ENCODE measurements around the gene GUCY1B1. TPM values are rescaled to one million over a fixed set of nuclear protein-coding genes. Genes with fewer than 3 reads are reported as not detected.

GUCY1B1 gene
- polyA plus RNA-seq, 1 donor: 13.5 TPM

DNA sequence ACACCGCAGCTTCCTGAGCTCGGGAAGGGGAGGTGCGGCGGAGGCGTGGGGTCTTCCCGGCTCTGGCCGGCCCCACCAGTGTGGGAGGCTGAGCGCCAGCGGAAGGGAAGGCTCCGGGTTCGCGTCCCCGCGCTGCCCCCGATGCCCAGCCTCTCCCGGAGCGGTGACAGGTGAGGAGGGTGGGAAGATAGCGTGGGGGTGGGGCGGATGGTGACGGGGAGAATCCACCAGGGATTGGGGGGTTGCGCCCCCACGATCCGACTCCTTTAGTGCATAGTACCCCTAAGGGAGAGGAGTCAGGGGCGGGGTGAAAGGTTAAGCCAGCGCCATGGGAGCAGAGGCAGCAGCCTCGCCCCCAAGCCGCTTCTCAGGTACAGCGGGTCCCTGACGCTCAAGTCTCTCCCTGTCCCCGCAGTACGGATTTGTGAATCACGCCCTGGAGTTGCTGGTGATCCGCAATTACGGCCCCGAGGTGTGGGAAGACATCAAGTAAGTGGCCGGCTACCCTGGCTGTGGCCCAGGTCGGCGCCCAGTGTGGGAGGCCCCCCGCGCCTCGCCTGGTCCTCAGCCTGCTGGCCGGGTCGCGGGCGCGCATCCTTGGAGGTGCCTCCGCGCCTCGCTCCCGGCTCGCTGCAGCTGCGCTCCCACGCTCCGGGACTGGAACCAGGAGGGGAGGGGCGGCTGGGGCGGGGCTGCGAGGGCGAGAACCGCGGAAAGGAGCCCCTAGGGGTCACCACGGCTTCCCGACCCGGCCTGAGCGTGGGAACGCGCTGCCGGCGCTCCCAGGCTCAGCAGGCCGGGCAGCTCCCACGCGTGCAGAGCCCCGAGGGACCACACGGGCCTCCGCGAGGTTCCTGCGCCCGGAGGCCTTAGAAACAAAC, 791 bp downstream of the GUCY1B1 start:
- Histone ChIP-seq H3K27me3 (ENCODE audit: control insufficient read depth, insufficient read depth, low read length) (peaks cover 25% of the 10 kb centered on the region), H3K36me3 (ENCODE audit: control insufficient read depth, insufficient read depth, low read length) (no peaks in the 10 kb centered on the region), H3K4me3 (ENCODE audit: low read length) (peak overlapping the region; percentile 63), H3K9me3 (ENCODE audit: control insufficient read depth, low read depth, low read length) (no peaks in the 10 kb centered on the region), H3K4me1 (ENCODE audit: control insufficient read depth, insufficient read depth, low read length) (peaks cover 5% of the 10 kb centered on the region), H3K27ac (ENCODE audit: low read length) (peak overlapping the region; percentile 63)
- DNase-seq: peak; percentile 7 to 45
- WGBS (ENCODE audit: insufficient coverage, low lambda C conversion rate): no CpG with 5 or more reads among the region's 77 CpGs

DNA sequence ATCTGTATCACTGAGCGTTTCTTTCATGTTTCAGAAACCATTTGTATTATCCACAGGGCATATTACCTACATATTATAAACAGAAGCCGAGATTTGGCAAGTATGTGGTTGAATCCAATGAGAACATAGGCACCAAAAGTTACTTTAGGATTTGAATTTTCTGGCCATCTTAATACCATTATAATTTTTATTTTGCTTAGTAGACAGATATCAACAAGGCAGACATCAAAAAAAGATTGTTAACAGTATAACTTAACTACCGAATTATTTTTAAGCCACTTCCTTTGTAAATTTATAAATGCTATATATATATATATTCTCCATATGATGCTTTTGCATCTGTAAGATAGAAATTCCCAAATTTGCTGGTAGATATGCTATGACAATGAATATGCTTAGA, 2.2 kb downstream of the GUCY1B1 start:
- Histone ChIP-seq H3K27ac (ENCODE audit: low read length) (no peak overlapping the region), H3K4me3 (ENCODE audit: low read length) (no peak overlapping the region), H3K36me3 (ENCODE audit: control insufficient read depth, insufficient read depth, low read length) (no peaks in the 10 kb centered on the region), H3K9me3 (ENCODE audit: control insufficient read depth, low read depth, low read length) (no peaks in the 10 kb centered on the region), H3K27me3 (ENCODE audit: control insufficient read depth, insufficient read depth, low read length) (peaks cover 26% of the 10 kb centered on the region), H3K4me1 (ENCODE audit: control insufficient read depth, insufficient read depth, low read length) (peaks cover 5% of the 10 kb centered on the region)
- no peak for DNase-seq
- WGBS (ENCODE audit: insufficient coverage, low lambda C conversion rate): 69% methylated on average over 2 of the region's 3 CpGs

DNA sequence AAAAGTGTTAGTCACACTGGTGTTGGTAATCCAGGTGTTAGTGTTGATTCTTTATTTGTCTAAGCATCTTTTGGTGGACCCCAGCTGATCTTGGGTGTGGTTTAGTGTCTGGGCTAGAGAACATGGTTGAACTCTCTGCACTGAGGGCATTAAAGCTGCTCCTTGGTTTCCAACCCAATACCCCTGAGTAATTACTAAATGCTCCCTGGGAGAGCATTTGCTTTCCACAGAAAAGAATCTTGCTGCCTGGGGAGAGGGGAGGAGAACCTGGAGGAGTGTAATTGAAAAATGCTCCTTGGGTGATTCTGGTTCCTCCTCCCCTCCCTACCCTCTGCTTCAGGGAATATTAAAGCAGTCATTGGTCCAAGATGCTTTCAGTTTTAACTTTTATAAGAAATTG, 3.1 kb downstream of the GUCY1B1 start:
- no peak for DNase-seq
- no peaks in the 10 kb centered on the region for H3K9me3 ChIP-seq (ENCODE audit: control insufficient read depth, low read depth, low read length)

DNA sequence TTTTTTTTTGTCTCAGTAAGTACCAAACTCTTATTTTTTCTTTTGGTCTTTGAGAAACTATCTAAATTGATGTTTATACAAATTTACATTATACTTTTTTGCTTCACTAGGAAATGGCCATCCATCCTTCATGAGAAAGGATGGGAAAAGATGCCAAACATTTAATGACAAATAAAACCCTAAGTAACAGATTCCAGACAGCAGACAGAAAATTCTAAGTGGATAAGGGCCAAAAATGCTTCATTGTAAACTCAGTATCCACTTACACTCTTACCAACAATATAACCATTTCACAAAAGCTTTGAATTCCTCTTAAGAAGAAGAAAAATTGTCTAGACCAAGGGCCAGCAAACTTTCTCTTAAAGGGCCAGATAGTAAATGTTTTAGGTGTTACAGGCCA, 3.5 kb downstream of the GUCY1B1 start:
- Histone ChIP-seq H3K4me3 (ENCODE audit: low read length) (no peak overlapping the region), H3K36me3 (ENCODE audit: control insufficient read depth, insufficient read depth, low read length) (no peaks in the 10 kb centered on the region), H3K9me3 (ENCODE audit: control insufficient read depth, low read depth, low read length) (no peaks in the 10 kb centered on the region), H3K27ac (ENCODE audit: low read length) (no peak overlapping the region), H3K4me1 (ENCODE audit: control insufficient read depth, insufficient read depth, low read length) (peaks cover 5% of the 10 kb centered on the region), H3K27me3 (ENCODE audit: control insufficient read depth, insufficient read depth, low read length) (peaks cover 26% of the 10 kb centered on the region)
- peak in 1 of 2 donors; percentile 8 for DNase-seq

More for the DNA sequence above, 3.1 kb downstream of the GUCY1B1 start:
- H3K4me1 ChIP-seq (ENCODE audit: control insufficient read depth, insufficient read depth, low read length): peaks cover 5% of the 10 kb centered on the region
- peaks cover 26% of the 10 kb centered on the region for H3K27me3 ChIP-seq (ENCODE audit: control insufficient read depth, insufficient read depth, low read length)
- no peak overlapping the region for H3K27ac ChIP-seq (ENCODE audit: low read length)
- H3K36me3 ChIP-seq (ENCODE audit: control insufficient read depth, insufficient read depth, low read length): no peaks in the 10 kb centered on the region
- no peak overlapping the region for H3K4me3 ChIP-seq (ENCODE audit: low read length)

DNA sequence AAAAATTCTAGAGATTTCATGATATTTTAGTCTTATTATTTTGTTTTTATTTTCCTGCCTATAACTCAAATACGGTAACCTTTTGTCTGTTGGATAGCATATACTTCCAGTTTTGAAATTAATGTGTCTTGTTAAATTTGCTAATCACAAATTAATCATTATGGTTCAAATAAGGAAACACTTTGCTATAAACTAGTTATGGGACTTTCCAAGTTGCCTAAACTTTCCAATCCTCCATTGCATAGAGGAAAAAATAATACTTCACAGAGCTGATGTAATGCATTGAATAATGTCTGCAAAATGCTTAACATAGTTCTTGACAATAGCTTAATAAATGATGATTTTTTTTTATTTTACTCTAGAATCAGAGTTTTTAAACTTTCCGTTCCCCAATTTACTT, 4.7 kb downstream of the GUCY1B1 start:
- peaks cover 24% of the 10 kb centered on the region for H3K27me3 ChIP-seq (ENCODE audit: control insufficient read depth, insufficient read depth, low read length)
- DNase-seq: no peak

DNA sequence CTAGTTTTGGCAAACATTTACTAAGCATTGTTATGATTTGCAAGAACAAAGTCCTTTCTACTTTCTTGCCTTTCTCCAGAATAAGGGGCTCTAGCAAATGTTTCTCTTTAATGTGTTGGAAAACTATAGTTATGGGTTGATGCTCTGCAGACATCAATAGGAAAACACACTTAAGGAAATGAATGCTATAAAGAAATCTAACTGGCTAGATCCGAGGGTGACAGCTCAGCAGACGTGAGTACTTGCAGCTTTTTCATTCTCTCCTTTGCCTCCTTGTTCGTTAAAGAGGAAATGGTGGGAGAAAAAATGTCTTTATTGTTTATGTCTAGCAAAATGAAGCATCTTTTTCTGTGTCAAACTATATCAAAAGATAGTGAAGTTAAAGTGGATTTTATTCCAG, 6.3 kb downstream of the GUCY1B1 start:
- no peaks in the 10 kb centered on the region for H3K36me3 ChIP-seq (ENCODE audit: control insufficient read depth, insufficient read depth, low read length)
- 56% methylated on average over 2 of the region's 3 CpGs for WGBS (ENCODE audit: insufficient coverage, low lambda C conversion rate)
- H3K9me3 ChIP-seq (ENCODE audit: control insufficient read depth, low read depth, low read length): no peaks in the 10 kb centered on the region
- peaks cover 10% of the 10 kb centered on the region for H3K27me3 ChIP-seq (ENCODE audit: control insufficient read depth, insufficient read depth, low read length)
- H3K4me1 ChIP-seq (ENCODE audit: control insufficient read depth, insufficient read depth, low read length): no peaks in the 10 kb centered on the region
- no peak for DNase-seq
- H3K27ac ChIP-seq (ENCODE audit: low read length): no peak overlapping the region
- no peak overlapping the region for H3K4me3 ChIP-seq (ENCODE audit: low read length)

More for the DNA sequence above, 4.7 kb downstream of the GUCY1B1 start:
- WGBS (ENCODE audit: insufficient coverage, low lambda C conversion rate): 100% methylated on average over 2 of the region's 2 CpGs
- no peak overlapping the region for H3K4me3 ChIP-seq (ENCODE audit: low read length)
- H3K36me3 ChIP-seq (ENCODE audit: control insufficient read depth, insufficient read depth, low read length): no peaks in the 10 kb centered on the region
- peaks cover 5% of the 10 kb centered on the region for H3K4me1 ChIP-seq (ENCODE audit: control insufficient read depth, insufficient read depth, low read length)
- no peaks in the 10 kb centered on the region for H3K9me3 ChIP-seq (ENCODE audit: control insufficient read depth, low read depth, low read length)
- no peak overlapping the region for H3K27ac ChIP-seq (ENCODE audit: low read length)

DNA sequence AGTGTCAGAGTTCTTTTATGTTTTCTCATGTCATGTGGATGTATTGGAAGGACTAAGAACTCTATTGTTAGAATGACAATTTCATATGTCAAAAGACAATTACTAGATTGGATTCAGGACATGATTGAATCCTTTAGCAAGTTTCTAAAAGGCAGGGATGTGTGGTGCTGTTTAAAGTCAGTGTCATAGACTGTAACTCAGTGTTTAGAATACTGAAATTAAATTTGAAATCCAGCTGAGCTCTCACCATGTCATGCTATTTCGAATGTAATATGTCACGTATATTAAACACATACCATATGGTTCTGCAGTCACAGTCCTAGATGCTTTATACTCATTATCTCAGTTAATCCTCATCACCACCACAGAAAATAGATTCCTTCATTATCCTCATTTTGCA, 7.8 kb downstream of the GUCY1B1 start:
- H3K27ac ChIP-seq (ENCODE audit: low read length): no peak overlapping the region
- 90% methylated on average over 2 of the region's 2 CpGs for WGBS (ENCODE audit: insufficient coverage, low lambda C conversion rate)
- no peak overlapping the region for H3K4me3 ChIP-seq (ENCODE audit: low read length)
- peaks cover 6% of the 10 kb centered on the region for H3K27me3 ChIP-seq (ENCODE audit: control insufficient read depth, insufficient read depth, low read length)
- DNase-seq: no peak
- H3K9me3 ChIP-seq (ENCODE audit: control insufficient read depth, low read depth, low read length): no peaks in the 10 kb centered on the region
- no peaks in the 10 kb centered on the region for H3K4me1 ChIP-seq (ENCODE audit: control insufficient read depth, insufficient read depth, low read length)
- no peaks in the 10 kb centered on the region for H3K36me3 ChIP-seq (ENCODE audit: control insufficient read depth, insufficient read depth, low read length)

DNA sequence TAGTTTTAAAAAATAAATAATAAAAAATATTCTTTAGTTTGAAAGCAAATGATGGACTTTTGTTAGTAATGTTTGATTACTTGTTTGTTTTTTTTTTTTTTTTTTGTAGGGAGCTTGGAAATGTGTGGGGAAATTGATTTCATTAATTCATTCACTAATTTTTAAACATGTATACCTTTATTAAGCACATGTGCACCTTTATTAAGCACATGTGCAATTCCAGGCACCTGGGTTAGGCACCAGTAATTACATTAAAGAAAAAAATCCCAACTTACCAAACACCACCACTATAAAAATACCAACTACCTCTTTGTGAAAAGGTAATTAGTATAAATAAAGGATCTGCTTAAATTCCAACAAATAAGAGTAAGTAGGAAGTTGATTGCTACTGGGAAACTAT, 9.5 kb downstream of the GUCY1B1 start:
- peaks cover 2% of the 10 kb centered on the region for H3K27me3 ChIP-seq (ENCODE audit: control insufficient read depth, insufficient read depth, low read length)
- no peaks in the 10 kb centered on the region for H3K9me3 ChIP-seq (ENCODE audit: control insufficient read depth, low read depth, low read length)
- H3K4me1 ChIP-seq (ENCODE audit: control insufficient read depth, insufficient read depth, low read length): no peaks in the 10 kb centered on the region
- H3K36me3 ChIP-seq (ENCODE audit: control insufficient read depth, insufficient read depth, low read length): no peaks in the 10 kb centered on the region
- no peak overlapping the region for H3K4me3 ChIP-seq (ENCODE audit: low read length)
- H3K27ac ChIP-seq (ENCODE audit: low read length): no peak overlapping the region
- DNase-seq: no peak

DNA sequence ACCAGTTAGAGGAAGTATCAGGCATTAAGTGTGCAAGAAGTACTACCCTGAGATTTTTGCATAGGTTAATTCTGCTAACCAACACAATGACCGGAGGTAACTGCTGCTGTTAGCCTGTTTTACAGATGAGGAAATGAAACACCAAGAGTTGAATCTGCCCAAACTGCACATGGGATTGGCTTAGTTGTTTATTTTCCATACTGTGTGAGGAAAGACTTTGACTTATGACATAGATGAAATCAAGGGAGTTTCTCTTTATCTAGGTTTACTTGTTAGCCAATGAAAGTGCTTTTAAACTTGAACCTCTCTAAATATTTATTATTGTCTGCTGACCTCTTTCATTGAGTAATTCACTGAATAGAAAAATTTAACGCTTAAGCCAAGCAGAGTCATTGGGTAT, 10.3 kb downstream of the GUCY1B1 start:
- no peaks in the 10 kb centered on the region for H3K4me1 ChIP-seq (ENCODE audit: control insufficient read depth, insufficient read depth, low read length)

DNA sequence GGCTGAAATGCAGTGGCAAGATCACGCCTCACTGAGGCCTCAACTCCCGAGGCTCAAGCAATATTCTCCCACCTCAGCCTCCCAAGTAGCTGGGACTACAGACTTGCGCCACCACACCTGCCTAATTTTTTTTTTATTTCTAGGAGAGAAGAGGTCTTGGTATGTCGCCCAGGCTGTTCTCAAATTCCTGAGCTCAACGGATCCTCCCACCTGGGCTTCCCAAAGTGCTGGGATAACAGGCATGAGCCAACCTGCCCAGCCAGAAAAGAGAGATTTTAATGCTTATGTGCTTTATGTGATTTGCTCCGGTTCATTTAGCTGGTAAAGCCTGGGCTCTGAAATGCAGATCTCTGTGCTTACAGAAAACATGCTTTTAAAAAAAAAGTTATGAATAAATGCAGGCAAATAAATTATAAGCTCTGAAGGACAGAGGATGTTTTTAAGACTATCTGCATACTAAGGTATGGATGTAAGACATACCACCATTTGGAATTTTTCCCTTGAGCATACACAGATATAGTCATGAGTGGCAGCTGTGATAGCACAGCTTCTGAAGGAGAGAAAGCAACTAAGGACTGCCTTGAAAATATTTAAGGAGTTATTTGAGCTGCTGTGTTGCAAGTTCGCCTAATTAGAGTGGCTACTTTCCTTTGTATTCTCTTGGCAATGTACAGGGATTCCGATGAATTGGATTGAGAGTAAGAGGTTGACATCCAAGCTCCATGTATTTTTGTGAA, 13.8 kb downstream of the GUCY1B1 start:
- no peak for DNase-seq
- H3K4me1 ChIP-seq (ENCODE audit: control insufficient read depth, insufficient read depth, low read length): no peaks in the 10 kb centered on the region
- no peaks in the 10 kb centered on the region for H3K9me3 ChIP-seq (ENCODE audit: control insufficient read depth, low read depth, low read length)
- H3K27me3 ChIP-seq (ENCODE audit: control insufficient read depth, insufficient read depth, low read length): no peaks in the 10 kb centered on the region
- no peak overlapping the region for H3K27ac ChIP-seq (ENCODE audit: low read length)
- 67% methylated on average over 3 of the region's 8 CpGs for WGBS (ENCODE audit: insufficient coverage, low lambda C conversion rate)
- no peaks in the 10 kb centered on the region for H3K36me3 ChIP-seq (ENCODE audit: control insufficient read depth, insufficient read depth, low read length)
- no peak overlapping the region for H3K4me3 ChIP-seq (ENCODE audit: low read length)

More for the DNA sequence above, 10.3 kb downstream of the GUCY1B1 start:
- no CpG with 5 or more reads among the region's 2 CpGs for WGBS (ENCODE audit: insufficient coverage, low lambda C conversion rate)
- no peaks in the 10 kb centered on the region for H3K9me3 ChIP-seq (ENCODE audit: control insufficient read depth, low read depth, low read length)
- peaks cover 2% of the 10 kb centered on the region for H3K27me3 ChIP-seq (ENCODE audit: control insufficient read depth, insufficient read depth, low read length)
- H3K27ac ChIP-seq (ENCODE audit: low read length): no peak overlapping the region
- no peak overlapping the region for H3K4me3 ChIP-seq (ENCODE audit: low read length)
- no peaks in the 10 kb centered on the region for H3K36me3 ChIP-seq (ENCODE audit: control insufficient read depth, insufficient read depth, low read length)
- peak; percentile 3 to 26 for DNase-seq

Data from large intestine (tissue), 3 donors.